ENCODE measurements around the gene NIPA2.

Gene NIPA2

DNA sequence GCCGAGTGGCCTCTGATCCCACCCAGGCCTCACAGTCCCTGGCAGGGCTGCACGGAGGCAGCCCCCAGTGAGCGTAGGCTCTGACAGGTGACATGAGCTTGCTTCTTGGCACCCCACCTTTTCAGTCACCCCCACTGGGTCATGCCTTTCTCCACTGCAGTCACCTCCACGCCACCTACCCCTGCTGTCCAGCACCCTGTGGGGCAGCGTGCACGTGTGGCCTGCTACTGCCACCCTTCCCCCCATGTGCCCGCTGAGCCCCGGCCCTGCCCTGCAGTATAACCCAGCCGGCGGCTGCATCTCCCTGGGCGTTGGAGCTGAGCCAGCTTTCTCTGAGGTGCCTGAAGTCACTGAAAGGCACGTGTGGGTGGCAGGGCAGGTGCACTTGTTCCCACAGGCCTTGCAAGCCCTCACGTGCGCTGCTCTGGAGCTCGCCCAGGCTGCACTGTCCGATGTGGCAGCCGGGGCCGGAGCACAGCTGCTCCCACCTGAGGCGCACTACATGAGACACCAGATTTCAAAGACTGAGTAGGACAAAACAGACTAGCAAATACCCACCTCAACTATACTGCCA lies 65.6 kb downstream of the NIPA2 start:
- no peak for DNase-seq

GRCh38 chr15:22904736-22905135 lies 66.3 kb downstream of the NIPA2 start:
- DNase-seq = no peak

DNA sequence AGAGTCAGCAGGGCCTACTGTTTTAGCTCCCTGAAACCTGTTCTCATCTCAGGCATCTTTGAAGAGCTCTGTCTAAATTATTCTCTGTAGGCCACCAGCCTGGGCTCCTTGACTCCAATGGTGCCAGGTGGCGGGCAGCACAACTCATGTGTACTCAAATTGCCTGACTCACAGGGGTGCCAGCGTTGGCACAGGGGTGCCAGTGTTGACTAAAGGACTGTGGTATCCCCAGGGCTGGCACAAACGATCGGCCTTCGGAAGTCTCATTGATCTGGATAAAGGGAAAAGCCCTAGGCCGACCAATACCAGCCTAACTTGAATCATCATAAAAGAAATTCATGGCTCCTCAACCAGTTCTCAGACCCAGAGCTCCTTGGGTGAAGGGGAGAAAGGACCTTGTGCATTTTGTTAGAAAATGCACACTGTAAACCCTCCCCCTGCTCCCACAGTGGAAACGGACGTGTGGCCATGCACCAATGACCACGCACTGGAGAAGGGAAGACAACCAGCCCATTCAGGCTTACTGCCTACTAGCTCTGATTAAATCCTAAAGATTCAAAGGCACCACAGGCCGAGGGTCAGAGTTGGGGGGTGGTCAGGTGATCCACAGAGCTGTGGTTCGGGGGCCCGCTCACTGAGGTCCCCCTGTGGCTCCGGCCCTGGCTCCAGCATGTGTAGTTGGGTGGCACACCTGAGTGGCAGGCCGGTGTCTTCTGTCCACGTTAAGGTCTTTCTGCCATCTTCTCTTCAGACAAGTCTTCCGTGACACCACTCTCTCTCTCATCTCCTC lies 68.9 kb downstream of the NIPA2 start:
- no peak for DNase-seq

DNA sequence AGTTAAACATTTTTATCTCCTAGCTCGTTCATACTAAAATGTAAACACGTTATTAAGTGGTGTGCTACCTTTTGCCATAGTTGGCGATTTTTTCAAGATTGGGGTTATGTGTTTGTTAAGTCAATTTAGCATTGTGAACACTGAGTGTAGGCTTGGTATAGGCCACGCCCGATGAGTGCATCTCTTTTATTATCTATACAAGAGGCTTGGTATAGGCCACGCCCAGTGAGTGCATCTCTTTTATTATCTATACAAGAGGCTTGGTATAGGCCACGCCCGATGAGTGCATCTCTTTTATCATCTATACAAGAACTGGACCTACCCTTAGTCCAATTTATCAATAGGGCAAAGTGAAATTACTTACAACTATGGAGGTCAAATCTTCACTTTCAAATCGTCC lies 70.4 kb downstream of the NIPA2 start:
- DNase-seq = no peak

DNA sequence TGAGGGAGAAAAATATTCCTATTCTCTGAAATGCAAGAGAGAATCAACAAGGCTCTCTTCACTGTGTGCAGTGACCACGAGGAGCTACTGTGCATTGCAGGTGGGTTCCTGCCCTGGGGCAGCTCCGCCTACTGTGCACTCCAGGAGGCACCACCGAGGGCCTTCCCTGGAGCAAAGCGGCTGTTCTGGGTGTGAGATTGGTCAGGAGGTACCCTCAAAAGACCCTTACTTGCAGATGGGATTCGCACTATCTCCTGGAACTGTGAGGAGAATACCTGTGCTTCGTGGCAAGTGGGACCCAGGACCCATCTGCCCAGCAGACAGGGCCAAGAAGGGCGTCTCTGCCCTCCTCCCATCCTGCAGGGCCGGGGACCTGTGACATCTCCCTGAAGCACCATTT lies 72.8 kb downstream of the NIPA2 start:
- DNase-seq = no peak

- DNase-seq = no peak
Measured at GRCh38 chr15:22912256-22912655, 73.8 kb downstream of the NIPA2 start.

DNA sequence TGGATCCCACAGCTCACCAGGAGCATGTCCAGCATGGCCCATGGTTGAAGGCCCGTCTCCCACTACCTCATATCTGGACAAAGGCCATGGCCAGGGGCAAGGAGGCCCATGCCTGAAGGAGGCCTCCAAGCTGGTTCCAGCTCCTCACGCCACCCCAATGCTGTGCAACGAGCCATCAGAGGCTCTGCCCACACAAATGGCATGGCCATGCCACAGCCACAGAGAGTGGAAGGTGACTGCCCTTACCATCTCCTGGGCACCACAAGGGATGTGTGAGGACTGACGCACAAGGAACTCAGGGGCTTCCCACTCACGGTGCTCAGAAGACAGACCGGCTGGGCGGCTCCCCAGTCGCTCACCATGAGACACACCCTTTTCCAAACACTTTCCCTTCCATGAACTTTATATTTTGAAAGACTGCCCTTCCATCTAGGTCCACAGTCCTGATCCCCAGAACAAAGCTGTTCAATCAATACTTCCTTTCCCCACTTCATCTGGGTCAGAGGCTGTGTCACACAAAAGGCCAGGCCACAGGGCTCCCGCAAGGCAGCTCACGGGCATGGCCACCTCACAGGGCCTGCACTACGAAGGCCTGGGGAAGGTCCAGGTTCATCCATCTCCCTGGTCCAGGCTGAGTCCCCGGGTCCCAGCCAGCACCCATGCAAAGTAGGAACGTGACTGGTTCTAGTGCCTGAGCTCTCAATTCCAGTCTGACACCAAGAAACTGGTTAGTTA lies 75.3 kb downstream of the NIPA2 start:
- no peak for DNase-seq

DNA sequence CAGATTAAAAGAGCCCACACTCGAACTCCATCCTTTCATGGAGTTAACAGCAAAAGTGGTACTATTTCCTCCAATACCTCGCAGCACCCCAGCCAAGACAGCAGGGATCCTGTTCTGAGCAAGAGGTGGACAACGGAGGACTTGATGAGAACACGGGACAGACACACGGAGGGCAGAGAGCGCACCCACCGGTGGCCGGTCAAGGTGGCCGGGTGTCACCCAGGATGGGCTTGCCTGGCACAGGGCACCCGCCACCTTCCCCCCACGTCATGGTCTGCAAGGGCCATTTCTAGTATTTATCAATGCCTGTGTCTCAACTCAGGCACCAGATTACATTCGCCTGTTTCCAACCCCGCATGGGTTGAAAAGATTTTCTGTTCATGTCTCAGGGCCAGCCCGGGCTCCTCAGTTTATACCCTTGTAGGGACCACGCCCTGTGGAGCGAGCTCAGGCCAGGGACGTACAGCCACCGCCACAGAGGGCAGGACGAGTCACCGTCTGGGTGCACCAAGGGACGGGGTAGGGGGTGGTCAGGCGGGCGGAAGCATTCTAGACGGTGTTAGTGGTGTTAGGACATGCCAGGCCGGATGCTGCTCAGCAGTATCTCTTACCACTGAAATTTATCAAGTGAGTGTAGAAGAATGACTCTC lies 77.5 kb downstream of the NIPA2 start:
- no peak for DNase-seq

DNA sequence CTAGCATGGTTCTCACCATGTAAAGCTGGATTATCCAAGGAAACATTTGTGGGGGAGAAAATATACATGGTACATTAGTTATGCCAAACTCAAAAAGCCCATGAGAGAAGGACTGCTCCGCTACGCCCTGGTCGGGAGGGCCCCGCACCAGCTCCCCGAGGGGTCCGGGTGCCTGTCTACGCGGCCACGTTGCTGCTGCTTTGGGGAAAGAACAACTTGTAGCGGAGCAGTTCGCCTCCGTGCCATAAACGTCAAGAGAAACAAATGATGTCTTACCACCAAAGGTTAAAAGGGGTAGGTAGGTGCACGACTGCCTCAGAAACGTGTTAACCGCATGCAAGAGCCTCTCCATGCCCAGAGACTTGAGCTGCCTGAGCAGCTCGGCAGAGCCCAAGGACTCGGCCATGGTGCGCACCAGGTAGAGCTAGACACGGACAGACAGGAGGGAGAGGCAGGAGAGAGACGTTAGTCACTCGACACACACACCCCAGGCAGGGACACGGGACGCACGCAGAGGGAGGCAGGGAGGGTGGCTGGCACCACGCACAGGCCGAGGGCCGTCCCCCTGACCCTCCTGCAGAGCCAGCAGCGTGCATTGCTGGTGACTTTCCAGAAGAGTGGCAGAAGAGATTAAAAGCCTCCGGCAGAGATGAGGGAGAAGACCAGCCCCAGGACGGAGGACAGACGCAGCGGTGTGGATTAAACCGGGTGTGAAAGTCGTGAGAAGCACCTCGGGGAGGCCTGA lies 78.3 kb downstream of the NIPA2 start:
- no peak for DNase-seq

DNA sequence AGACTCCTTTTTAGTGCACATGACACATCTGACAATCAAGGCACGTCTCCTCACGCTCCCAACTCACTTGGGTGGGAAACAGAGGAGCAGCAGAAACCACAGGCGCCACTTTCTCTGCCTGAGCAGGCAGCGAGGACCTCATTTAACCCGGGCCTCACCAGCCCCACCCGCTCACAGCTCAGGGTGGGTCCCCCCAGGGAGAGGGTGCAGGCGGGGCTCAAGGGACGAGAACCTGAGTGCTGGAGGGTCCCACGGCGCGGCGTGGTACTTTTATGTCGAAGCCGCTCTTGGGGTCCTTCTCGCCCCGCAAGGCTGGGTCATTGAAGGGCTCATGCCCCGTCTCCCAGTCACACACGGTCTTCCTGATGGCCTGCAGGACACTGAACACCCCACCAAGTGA lies 79.1 kb downstream of the NIPA2 start:
- no peak for DNase-seq

Measured in NCI-H526 treated with DMSO at 0.1 percent for 48 hours (cell line).